Endothelial cell (in vitro differentiated cells): ENCODE results near the gene OXER1. TPM values are rescaled to one million over a fixed set of nuclear protein-coding genes. Genes with fewer than 3 reads are reported as not detected.
A peak's percentile ranks its signal among the peaks of the same experiment; 100 is the strongest.

Experiments
- DNase-seq: peaks from one replicate; pipeline ENCODE4 v3.0.0; 2021; ENCODE audit warnings: low spot score
- H3K27ac Mint-ChIP-seq: one replicate; pipeline ENCODE4 v1.8.0; 2021; ENCODE audit warnings: mixed read lengths, inconsistent platforms; ENCODE audit not compliant: unreplicated experiment
- H3K27me3 Mint-ChIP-seq: one replicate; pipeline ENCODE4 v1.8.0; 2021; ENCODE audit warnings: mild to moderate bottlenecking, moderate library complexity, mixed read lengths, inconsistent platforms; ENCODE audit not compliant: unreplicated experiment
- H3K36me3 Mint-ChIP-seq: one replicate; pipeline ENCODE4 v1.8.0; 2021; ENCODE audit warnings: mild to moderate bottlenecking, low read depth, mixed read lengths, inconsistent platforms; ENCODE audit not compliant: unreplicated experiment
- H3K4me1 Mint-ChIP-seq: one replicate; pipeline ENCODE4 v1.8.0; 2021; ENCODE audit warnings: mild to moderate bottlenecking, mixed read lengths, inconsistent platforms; ENCODE audit not compliant: unreplicated experiment
- H3K4me3 Mint-ChIP-seq: one replicate; pipeline ENCODE4 v1.8.0; 2021; ENCODE audit warnings: mild to moderate bottlenecking, mixed read lengths, inconsistent platforms; ENCODE audit not compliant: unreplicated experiment
- H3K9me3 Mint-ChIP-seq: one replicate; pipeline ENCODE4 v1.8.0; 2021; ENCODE audit warnings: mixed read lengths, inconsistent platforms; ENCODE audit not compliant: unreplicated experiment
- total RNA-seq: library from RNA; stranded (reverse); fragmentation: NEBNext Ultra II Directional; extraction: Animal tissue kit (Norgen Biotek cat#: 25700); gene quantifications from one replicate; pipeline ENCODE4 v1.2.1, GENCODE V29; 2021; ENCODE audit not compliant: unreplicated experiment
- TF ChIP-seq, protein P1 (sequence below): fragments of 200-600 bp; sonication (generic); IDR thresholded peaks from one replicate; pipeline ENCODE4 v1.5.0; 2021; ENCODE audit warnings: antibody characterized with exemption; ENCODE audit not compliant: unreplicated experiment

OXER1 gene
- total RNA-seq, 1 donor from 2014 or later, result 1.5 TPM

DNA sequence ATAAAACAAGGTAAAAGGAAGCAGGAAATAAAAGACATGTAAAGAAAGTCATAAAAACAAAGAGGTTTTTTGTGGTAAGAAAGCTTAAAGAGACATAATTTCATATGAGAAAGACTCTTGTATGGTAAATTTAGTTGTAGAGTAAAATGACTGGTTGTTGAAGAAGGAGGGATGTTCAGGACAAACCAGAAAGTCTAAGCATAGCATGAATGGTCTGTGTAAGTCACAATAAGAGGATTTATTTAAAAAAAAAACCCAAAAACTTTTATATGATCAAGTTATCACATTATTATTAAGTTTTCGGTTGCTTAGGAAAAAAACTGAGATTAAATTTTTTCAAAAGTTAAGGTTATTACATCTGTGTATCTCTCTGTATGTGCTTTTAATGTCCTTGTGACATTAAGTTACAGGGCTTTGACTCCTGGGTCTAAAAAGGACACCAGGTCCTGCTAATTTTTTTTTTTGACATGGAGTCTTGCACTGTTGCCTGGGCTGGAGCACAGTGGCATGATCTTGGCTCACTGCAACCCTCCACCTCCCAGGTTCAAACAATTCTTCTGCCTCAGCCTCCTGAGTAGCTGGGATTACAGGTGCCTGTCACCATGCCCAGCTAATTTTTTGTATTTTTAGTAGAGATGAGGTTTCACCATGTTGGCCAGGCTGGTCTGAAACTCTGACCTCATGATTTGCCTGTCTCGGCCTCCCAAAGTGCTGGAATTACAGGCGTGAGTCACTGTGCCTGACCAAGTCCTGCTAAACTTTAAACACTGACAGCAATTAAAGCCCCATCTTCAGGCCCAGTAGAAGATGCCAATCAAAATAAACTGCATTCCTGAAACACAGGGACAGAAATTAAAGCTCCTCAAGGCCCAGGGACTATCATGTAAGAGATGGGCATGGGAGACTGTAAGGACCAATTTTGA is 14.2 kb upstream of the OXER1 start:
- Mint-ChIP-seq H3K36me3 (peaks cover 42% of the 10 kb centered on the region), H3K27me3 (peaks cover 6% of the 10 kb centered on the region), H3K4me1 (no peaks in the 10 kb centered on the region), H3K9me3 (peaks cover 8% of the 10 kb centered on the region), H3K4me3 (no peak overlapping the region), H3K27ac (no peak overlapping the region)
- DNase-seq, result no peak
- TF ChIP-seq, protein P1, sequence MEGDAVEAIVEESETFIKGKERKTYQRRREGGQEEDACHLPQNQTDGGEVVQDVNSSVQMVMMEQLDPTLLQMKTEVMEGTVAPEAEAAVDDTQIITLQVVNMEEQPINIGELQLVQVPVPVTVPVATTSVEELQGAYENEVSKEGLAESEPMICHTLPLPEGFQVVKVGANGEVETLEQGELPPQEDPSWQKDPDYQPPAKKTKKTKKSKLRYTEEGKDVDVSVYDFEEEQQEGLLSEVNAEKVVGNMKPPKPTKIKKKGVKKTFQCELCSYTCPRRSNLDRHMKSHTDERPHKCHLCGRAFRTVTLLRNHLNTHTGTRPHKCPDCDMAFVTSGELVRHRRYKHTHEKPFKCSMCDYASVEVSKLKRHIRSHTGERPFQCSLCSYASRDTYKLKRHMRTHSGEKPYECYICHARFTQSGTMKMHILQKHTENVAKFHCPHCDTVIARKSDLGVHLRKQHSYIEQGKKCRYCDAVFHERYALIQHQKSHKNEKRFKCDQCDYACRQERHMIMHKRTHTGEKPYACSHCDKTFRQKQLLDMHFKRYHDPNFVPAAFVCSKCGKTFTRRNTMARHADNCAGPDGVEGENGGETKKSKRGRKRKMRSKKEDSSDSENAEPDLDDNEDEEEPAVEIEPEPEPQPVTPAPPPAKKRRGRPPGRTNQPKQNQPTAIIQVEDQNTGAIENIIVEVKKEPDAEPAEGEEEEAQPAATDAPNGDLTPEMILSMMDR, result no peak

DNA sequence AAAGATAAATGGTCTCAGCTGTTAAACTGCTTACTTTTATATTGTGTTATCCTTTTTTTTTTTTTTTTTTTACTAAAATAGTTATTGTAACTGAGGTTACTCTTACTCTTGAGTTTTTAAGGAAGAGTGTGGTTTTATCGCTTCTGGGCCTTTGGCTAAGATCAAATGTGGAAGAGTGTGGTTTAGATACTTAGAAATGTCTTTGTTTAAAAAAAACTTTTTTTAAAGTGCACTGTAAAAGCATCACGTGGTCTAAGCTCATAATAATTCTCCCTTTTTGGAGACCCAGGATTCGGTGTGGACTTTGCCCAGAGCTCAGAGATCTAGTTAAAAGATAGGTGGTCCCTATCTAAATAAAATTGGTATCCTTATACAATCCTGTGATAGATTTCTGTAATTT is 11.9 kb upstream of the OXER1 start:
- peaks cover 4% of the 10 kb centered on the region for H3K9me3 Mint-ChIP-seq
- peaks cover 27% of the 10 kb centered on the region for H3K36me3 Mint-ChIP-seq
- no peaks in the 10 kb centered on the region for H3K4me1 Mint-ChIP-seq
- peaks cover 4% of the 10 kb centered on the region for H3K27me3 Mint-ChIP-seq
- H3K27ac Mint-ChIP-seq, result no peak overlapping the region
- peak overlapping the region; percentile 16 for H3K4me3 Mint-ChIP-seq
- no peak for DNase-seq
- TF ChIP-seq, protein P1, result no peak

DNA sequence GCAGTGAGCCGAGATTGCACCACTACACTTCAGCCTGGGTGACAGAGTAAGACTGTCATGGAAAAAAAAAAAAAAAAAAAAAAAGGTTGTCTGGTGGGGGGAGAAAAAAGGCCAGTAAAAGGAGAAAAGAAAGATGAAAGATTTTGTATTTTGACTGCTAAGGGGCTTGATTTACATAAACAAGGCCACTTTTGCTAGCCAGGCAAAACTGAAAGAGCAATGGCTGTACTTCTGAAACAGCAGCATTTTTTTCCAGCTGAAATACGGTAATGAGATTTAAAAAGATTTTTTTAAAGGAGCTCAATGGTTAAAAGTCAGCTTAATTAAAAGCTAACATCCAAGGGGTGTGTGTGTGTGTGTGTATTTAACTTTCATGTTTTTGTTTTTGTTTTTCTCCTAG is 11.3 kb upstream of the OXER1 start:
- no peak overlapping the region for H3K27ac Mint-ChIP-seq
- no peaks in the 10 kb centered on the region for H3K4me1 Mint-ChIP-seq
- H3K27me3 Mint-ChIP-seq, result peaks cover 6% of the 10 kb centered on the region
- DNase-seq, result no peak
- TF ChIP-seq, protein P1, result no peak
- H3K9me3 Mint-ChIP-seq, result peaks cover 4% of the 10 kb centered on the region
- H3K36me3 Mint-ChIP-seq, result peaks cover 27% of the 10 kb centered on the region
- H3K4me3 Mint-ChIP-seq, result no peak overlapping the region

DNA sequence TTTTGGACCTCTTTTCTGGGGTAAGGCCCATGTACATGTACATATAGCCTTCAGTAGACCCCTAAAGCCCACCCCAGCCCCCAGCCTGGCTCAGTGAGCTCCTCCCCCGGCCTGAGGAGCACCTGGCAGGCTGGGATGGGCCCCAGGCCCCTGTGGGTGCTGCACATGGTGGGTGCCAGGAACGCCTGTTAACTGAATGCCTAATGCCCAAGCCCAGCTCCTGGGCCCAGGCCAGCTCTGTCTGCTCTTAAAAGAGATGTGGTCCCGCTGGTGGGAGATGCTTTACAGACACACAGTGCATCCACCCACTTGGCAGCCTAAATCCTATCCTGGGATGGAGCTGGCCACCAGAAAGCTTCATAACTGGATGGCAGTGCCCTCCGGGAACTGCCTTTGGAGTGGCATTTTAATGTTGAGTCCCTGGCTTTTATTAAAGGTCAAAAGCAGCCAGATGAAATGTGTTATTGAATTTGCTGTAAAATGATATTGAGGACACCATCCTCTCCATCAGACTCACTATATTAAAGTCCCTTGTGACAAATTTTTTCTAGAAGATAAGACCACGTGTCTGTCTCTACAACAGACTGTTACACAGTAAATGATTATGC is 7.7 kb upstream of the OXER1 start:
- no peak overlapping the region for H3K4me3 Mint-ChIP-seq
- no peak for DNase-seq
- no peak overlapping the region for H3K27ac Mint-ChIP-seq
- H3K9me3 Mint-ChIP-seq, result no peaks in the 10 kb centered on the region
- TF ChIP-seq, protein P1, result no peak
- peaks cover 11% of the 10 kb centered on the region for H3K27me3 Mint-ChIP-seq
- H3K4me1 Mint-ChIP-seq, result no peaks in the 10 kb centered on the region
- H3K36me3 Mint-ChIP-seq, result peaks cover 22% of the 10 kb centered on the region
